ENCODE results near the gene HSPH1. TPM values are rescaled to one million over a fixed set of nuclear protein-coding genes. Genes with fewer than 3 reads are reported as not detected.

Gene HSPH1
- total and polyA plus RNA-seq, 2 of the 8 experiments (the other 6 are each of a cell fraction or from before 2014, with no cell fraction given) = 14.2 to 145 TPM

DNA sequence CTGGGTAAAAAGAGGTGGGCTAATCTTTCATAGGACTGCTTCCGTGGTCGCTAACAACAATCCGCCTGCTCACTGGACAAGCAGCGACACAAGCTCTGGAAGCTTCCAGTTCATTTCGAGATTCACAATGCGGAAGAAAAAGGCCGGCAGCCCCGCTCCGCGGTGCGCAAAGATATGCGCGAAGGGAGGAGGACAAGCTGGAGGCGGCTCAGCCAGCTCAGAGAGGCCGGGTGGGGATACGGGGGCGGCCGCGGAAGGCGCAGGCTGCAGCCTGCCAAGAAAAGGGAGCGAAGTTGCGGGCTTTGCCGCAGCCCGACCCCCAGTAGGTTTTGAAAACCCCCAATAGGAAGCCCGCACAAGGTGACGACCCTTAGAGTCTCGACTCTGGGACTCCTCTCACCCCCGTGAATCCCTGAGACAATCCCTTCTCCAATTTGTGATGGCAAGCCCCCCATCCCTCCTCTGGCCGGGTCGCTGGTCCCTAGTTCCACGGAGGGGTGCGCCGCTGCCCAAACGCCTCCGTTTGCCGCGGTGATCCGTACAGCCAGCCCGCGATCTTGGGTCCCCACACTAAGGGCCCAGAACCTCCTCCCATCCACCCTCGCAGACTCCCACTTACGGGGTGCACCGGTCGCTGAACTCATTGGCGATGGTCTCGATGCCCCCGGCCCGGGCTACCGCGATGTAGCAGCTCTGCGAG, 697 bp downstream of the HSPH1 start:
- peak overlapping the region; percentile 73; the same call in 1 of the 2 replicates for H4K8ac ChIP-seq (ENCODE audit: extremely low read depth, insufficient read depth, low read length)
- no peak for TF ChIP-seq CBX8 (IDR thresholded peaks at IDR 0.05; ENCODE audit: borderline replicate concordance, low read depth, low read length)
- TF ChIP-seq SIN3A (conservative IDR thresholded peaks at IDR 0.05 in 1 of 2, IDR thresholded peaks at IDR 0.05 in 1 of 2; ENCODE audit: low read depth in 1 of 2, low read length in 2 of 2) = 0 out of 4 replicates have a peak, but pooled peaks of 1 of the 2 experiments have one; percentile 26
- TF ChIP-seq HDAC6 (IDR thresholded peaks at IDR 0.05; ENCODE audit: low read depth, low read length) = no peak
- peak; percentile 23 for TF ChIP-seq KDM4A (IDR thresholded peaks at IDR 0.05; ENCODE audit: low read depth, low read length, severe bottlenecking)
- H4K5ac ChIP-seq (ENCODE audit: insufficient read length, low read depth, low read length) = no peak overlapping the region
- no peaks in the 10 kb centered on the region for H3K79me1 ChIP-seq (ENCODE audit: low read depth, low read length)
- no peak overlapping the region for H2BK20ac ChIP-seq (ENCODE audit: low read length)
- peaks cover 4 to 34% of the 10 kb centered on the region in 2 experiments; a peak in 3 of 4 replicates for H3K79me2 ChIP-seq (ENCODE audit: control insufficient read depth in 1 of 2, insufficient read depth in 2 of 2, low read length in 2 of 2)
- H3K18ac ChIP-seq (ENCODE audit: extremely low read depth, low read length) = no peak overlapping the region
- peaks cover 0 to 22% (median 0%) of the 10 kb centered on the region in 4 experiments; a peak in 2 of 8 replicates for H3K36me3 ChIP-seq (ENCODE audit: control insufficient read depth in 2 of 4, insufficient read depth in 4 of 4, low read length in 3 of 4)
- no peak for FAIRE-seq
- H3K4me1 ChIP-seq (replicated peaks in 1 of 4; ENCODE audit: control insufficient read depth in 3 of 4, insufficient read depth in 4 of 4, low read length in 3 of 4) = peaks cover 0 to 3% (median 0%) of the 10 kb centered on the region in 4 experiments; a peak in 2 of 7 replicates
- H3K14ac ChIP-seq (ENCODE audit: insufficient read length) = no peak overlapping the region
- H3K23ac ChIP-seq (ENCODE audit: insufficient read length) = no peak overlapping the region
- peak overlapping the region; percentile 75 to 83 for H3K4me2 ChIP-seq (ENCODE audit: insufficient read depth in 1 of 2, low read depth in 2 of 2, low read length in 2 of 2)
- no peak overlapping the region for H2AK5ac ChIP-seq (ENCODE audit: low read depth, low read length)
- peak overlapping the region; percentile 49 to 87 (median 65) for H3K9ac ChIP-seq (replicated peaks in 1 of 4; ENCODE audit: extremely low read depth in 1 of 4, low read depth in 3 of 4, low read length in 3 of 4)
- no peaks in the 10 kb centered on the region for H3K27me3 ChIP-seq (replicated peaks in 1 of 4; ENCODE audit: control insufficient read depth in 3 of 4, extremely low read depth in 1 of 4, insufficient read depth in 3 of 4, low read length in 3 of 4)
- H3K23me2 ChIP-seq (ENCODE audit: low read depth, low read length) = no peaks in the 10 kb centered on the region; the same call in none of the 2 replicates
- no peak overlapping the region for H3K27ac ChIP-seq (ENCODE audit: low read depth, low read length)
- POLR2A ChIA-PET (ENCODE audit: partially characterized antibody) = interaction anchor here (0.6 to 2.1 kb wide), 4 partner anchors 11 to 687 kb away, joined by 3 to 8 read pairs (median 3); no protein-coding TSS in a partner anchor
- no peak overlapping the region for H3K4ac ChIP-seq (replicated peaks; ENCODE audit: insufficient read length, low read depth, low read length)
- peak overlapping the region; percentile 24 for H3K56ac ChIP-seq (replicated peaks; ENCODE audit: insufficient read length, low read depth, low read length)
- DNase-seq (ENCODE audit: low read depth in 1 of 2, low spot score in 2 of 2) = peak in 1 of 2 experiments; percentile 58
- 2% methylated on average over 46 of the region's 51 CpGs; no CpG with 5 or more reads in 1 of the 2 experiments for WGBS, 2 experiments (ENCODE audit: extremely low coverage in 1 of 2, insufficient coverage in 1 of 2, insufficient read length in 1 of 2, insufficient replicate concordance in 2 of 2, low coverage in 1 of 2, low lambda C conversion rate in 2 of 2, missing lambda C conversion rate in 1 of 2)
- H4K20me1 ChIP-seq (replicated peaks in 1 of 2; ENCODE audit: control insufficient read depth in 1 of 2, insufficient read depth in 2 of 2, low read length in 2 of 2) = peaks cover 2 to 6% of the 10 kb centered on the region in 2 experiments
- H2BK5ac ChIP-seq (ENCODE audit: low read depth, low read length) = peak overlapping the region; percentile 41; the same call in 1 of the 2 replicates
- H2BK12ac ChIP-seq (ENCODE audit: low read depth, low read length) = no peak overlapping the region
- H3K4me3 ChIP-seq (ENCODE audit: extremely low read depth in 1 of 4, insufficient read depth in 2 of 4, low read depth in 3 of 4, low read length in 4 of 4) = peak overlapping the region; percentile 74 to 86 (median 80)
- CTCF ChIA-PET (ENCODE audit: partially characterized antibody) = interaction anchor here (1.3 kb wide), 1 partner anchor 10 kb away, joined by 5 read pairs; no protein-coding TSS in a partner anchor
- H3K9me3 ChIP-seq (ENCODE audit: insufficient read depth in 2 of 2, low read depth in 1 of 2, low read length in 1 of 2) = no peaks in the 10 kb centered on the region
- no peak overlapping the region; the same call in 1 of the 2 replicates for H2AFZ ChIP-seq (ENCODE audit: low read length)
- no peak overlapping the region for H2BK15ac ChIP-seq (ENCODE audit: low read length)
- no peak overlapping the region for H2BK120ac ChIP-seq (replicated peaks; ENCODE audit: low read depth, low read length)
- H4K91ac ChIP-seq (replicated peaks; ENCODE audit: insufficient read length, low read length) = no peak overlapping the region

Data from H1 (cell line).